Renal cortex interstitium (tissue), 15 donors: ENCODE data around the gene PUS3. TPM values are rescaled to one million over a fixed set of nuclear protein-coding genes. Genes with fewer than 3 reads are reported as not detected.

Experiments
- DNase-seq, 11 donors: peaks; one replicate each; pipeline ENCODE4 v3.0.0-alpha.2; 2013; ENCODE audit warnings: low read depth in 9 of 11, low spot score in 4 of 11; ENCODE audit errors: extremely low read depth in 1 of 11
- long read RNA-seq, 16 experiments: transcript quantifications; one replicate each; lab custom pipeline, GENCODE V29; 2026
- polyA plus RNA-seq, 3 donors: library from polyadenylated mRNA; unstranded; fragments of 120-200 nt; gene quantifications; one replicate each; pipeline ENCODE4 v1.2.1, GENCODE V29; 2013; ENCODE audit not compliant: insufficient read length in 3 of 3

PUS3 gene, protein sequence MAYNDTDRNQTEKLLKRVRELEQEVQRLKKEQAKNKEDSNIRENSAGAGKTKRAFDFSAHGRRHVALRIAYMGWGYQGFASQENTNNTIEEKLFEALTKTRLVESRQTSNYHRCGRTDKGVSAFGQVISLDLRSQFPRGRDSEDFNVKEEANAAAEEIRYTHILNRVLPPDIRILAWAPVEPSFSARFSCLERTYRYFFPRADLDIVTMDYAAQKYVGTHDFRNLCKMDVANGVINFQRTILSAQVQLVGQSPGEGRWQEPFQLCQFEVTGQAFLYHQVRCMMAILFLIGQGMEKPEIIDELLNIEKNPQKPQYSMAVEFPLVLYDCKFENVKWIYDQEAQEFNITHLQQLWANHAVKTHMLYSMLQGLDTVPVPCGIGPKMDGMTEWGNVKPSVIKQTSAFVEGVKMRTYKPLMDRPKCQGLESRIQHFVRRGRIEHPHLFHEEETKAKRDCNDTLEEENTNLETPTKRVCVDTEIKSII
- polyA plus RNA-seq: 10 to 100 TPM; 15.3 to 19.0 (median 17.5) TPM
- long read RNA-seq, donor 1, partial matches to known transcripts: 0 of 3 reads
- long read RNA-seq, donor 1, other reads (novel, unspliced or antisense): 0 of 3 reads
- long read RNA-seq, donor 2, partial matches to known transcripts: 0 of 3 reads
- long read RNA-seq, donor 2, other reads (novel, unspliced or antisense): 0 of 3 reads
- long read RNA-seq, donor 3, partial matches to known transcripts: 7 of 14 reads
- long read RNA-seq, donor 3, other reads (novel, unspliced or antisense): 0 of 14 reads
- long read RNA-seq, donor 4, partial matches to known transcripts: 0 of 4 reads
- long read RNA-seq, donor 4, other reads (novel, unspliced or antisense): 0 of 4 reads
- long read RNA-seq, donor 5: 0 reads
- long read RNA-seq, donor 6, partial matches to known transcripts: 0 of 8 reads
- long read RNA-seq, donor 6, other reads (novel, unspliced or antisense): 0 of 8 reads
- long read RNA-seq, donor 7, transcript PUS3-201 (4 exons, 1,843 nt): major isoform, 5 of 9 reads
- long read RNA-seq, donor 7, partial matches to known transcripts: 0 of 9 reads
- long read RNA-seq, donor 7, other reads (novel, unspliced or antisense): 0 of 9 reads
- long read RNA-seq, donor 8, transcript PUS3-201 (4 exons, 1,843 nt): major isoform, 6 of 13 reads
- long read RNA-seq, donor 8, transcript PUS3-203 (3 exons, 1,792 nt): minor isoform, 5 of 13 reads
- long read RNA-seq, donor 8, partial matches to known transcripts: 0 of 13 reads
- long read RNA-seq, donor 8, other reads (novel, unspliced or antisense): 0 of 13 reads
- long read RNA-seq, donor 9, transcript PUS3-201 (4 exons, 1,843 nt): minor isoform, 5 of 14 reads
- long read RNA-seq, donor 9, transcript PUS3-203 (3 exons, 1,792 nt): major isoform, 8 of 14 reads
- long read RNA-seq, donor 9, partial matches to known transcripts: 0 of 14 reads
- long read RNA-seq, donor 9, other reads (novel, unspliced or antisense): 0 of 14 reads
- long read RNA-seq, donor 10, transcript PUS3-203 (3 exons, 1,792 nt): major isoform, 6 of 8 reads
- long read RNA-seq, donor 10, partial matches to known transcripts: 0 of 8 reads
- long read RNA-seq, donor 10, other reads (novel, unspliced or antisense): 0 of 8 reads
- long read RNA-seq, donor 11, partial matches to known transcripts: 0 of 8 reads
- long read RNA-seq, donor 11, other reads (novel, unspliced or antisense): 0 of 8 reads
- long read RNA-seq, donor 12, partial matches to known transcripts: 0 of 1 reads
- long read RNA-seq, donor 12, other reads (novel, unspliced or antisense): 0 of 1 reads
- long read RNA-seq, donor 13: 0 reads
- long read RNA-seq, donor 14, partial matches to known transcripts: 0 of 13 reads
- long read RNA-seq, donor 14, other reads (novel, unspliced or antisense): 7 of 13 reads
- long read RNA-seq, donor 15, partial matches to known transcripts: 0 of 3 reads
- long read RNA-seq, donor 15, other reads (novel, unspliced or antisense): 0 of 3 reads
- long read RNA-seq, donor 16, transcript PUS3-201 (4 exons, 1,843 nt): minor isoform, 9 of 19 reads
- long read RNA-seq, donor 16, transcript PUS3-203 (3 exons, 1,792 nt): major isoform, 10 of 19 reads
- long read RNA-seq, donor 16, partial matches to known transcripts: 0 of 19 reads
- long read RNA-seq, donor 16, other reads (novel, unspliced or antisense): 0 of 19 reads

DNA sequence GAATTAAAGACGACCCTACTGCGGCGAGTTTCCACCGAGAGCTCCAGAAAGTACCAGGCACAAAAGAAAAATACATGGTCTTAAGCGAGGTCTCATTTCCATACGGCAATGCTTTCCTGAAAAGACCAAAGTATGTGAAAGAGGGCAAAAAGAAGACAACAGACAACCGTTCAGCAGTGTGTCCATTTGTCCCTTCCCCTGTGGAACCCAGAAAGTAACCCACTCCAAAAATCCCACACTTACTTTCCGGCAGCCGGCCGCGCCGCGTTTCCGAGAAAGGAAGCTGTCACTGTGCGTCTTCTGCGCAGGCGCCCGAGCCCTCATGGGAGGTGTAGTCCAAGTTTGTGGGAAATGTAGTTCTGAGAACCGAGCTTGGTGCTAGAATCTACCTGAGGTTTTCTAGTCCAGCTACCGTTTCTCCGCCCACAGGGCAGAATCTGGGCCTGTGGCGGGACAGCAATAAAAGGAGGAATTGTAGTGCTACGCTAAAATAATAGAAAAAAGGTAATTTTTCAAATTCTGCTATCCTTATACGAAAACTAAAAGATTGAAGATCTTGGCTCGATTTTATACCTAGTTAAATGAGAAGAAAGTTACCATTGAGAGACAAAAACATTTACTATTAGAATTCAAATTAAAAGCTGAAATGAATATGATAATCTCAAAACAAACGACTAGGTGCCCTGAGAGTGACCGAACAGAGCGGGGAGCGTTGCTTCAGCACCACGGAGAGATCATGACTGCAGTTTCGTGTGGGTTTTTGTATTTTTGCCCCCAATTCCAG is at the start of gene PUS3:
TSS of gene PUS3 (minus strand) at position 280 of the 784 bp plus-strand sequence. CDS start 6,922 bp downstream, outside the sequence.
- peak in 9 of 11 donors; percentile 74 to 91 (median 84) for DNase-seq

DNA sequence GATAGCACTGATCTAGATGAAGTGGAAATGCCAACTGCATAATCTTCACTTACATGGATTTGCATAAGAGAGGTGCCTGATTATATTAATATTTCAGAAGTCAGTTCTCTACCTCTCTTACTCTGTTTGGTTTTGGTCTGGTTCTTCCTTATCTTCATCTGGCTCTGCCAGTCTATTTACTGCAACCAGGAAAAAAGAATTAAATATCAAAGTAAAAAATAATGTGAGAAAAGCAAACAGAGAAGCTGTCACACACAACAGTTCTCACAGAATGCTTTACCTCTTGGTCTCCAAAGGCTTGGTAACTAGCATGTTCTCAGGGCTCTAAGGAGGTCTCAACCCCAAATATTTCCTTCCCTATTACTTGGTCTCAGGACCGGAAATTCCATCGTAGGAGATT is 49.6 kb upstream of the PUS3 start:
- no peak for DNase-seq

DNA sequence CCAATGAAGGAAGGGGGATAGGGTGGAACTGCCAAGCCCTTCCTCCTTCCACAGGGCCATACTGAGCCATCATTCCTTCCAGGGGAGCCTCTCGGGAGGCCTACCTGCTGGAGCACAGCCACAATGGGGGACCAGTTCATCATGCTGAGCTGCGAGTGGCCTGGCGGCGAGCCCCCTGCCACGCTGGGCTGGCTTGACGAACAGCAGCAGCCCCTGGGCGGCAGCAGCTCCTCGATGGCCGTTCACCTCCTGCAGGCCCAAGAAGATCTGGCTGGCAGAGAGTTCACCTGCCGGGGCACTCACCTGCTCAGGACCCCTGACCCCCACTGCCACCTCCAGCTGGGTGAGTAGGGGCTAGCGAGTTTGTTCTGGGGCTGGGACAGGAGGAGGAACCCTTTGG is 48.7 kb upstream of the PUS3 start:
- no peak for DNase-seq

DNA sequence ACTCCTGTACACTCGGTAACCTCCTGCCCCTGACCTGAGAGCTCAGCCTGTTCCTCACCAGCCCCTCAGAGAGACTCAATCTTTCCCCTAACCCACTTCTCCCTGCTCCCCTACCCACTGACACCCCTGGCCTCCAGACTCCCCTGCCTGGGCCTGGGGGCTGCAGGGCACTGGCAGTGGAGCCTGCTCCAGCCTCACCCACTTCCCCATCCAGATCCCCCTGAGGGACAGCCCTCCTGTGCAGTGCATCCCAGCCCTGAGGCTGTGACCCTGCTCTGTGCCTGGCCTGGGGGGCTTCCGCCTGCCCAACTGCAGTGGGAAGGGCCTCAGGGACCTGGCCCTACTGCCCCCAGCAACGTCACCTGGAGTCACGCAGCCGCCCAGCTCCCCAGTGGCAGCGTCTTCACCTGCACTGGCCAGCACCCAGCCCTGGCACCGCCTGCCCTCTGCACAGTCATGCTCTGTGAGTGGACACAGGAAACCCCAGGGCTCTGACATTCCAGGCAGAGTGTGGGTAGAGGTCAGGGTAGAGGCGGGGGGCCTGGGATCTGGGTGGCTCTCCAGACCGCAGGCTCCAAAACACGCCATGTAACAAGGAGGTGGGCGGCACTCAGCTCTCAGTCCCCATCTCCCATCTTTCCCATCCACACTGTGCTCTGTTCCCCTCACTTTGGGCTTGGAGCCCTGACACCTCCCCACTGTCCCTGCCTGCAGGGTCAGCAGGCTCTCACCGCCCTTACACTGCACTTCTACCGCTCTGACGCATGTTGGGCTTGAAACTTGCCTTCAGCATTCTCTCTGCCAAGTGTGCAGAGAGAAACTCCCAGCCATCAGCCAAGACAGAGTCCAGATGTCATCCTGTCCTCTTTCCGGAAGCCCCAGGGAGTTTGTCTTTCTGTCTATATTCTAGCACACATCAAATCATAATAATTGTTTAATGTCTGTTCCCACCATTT is 48.0 kb upstream of the PUS3 start:
- DNase-seq: peak in 4 of 11 donors; percentile 24 to 51 (median 40)

DNA sequence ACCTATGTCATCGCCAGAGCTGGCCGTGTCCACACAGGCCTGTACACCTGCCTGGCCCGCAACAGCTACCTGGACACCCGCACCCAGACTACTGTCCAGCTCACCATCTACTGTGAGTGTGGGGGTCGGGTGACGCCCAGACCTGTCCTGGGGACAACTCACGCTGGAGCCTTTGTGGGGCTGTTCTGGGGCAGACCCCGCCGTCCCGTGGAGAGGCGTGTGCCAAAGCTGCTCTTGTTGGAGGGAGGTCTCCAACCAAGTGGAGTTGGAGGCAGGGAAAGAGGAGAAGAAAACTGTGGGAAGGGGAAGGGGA is 47.1 kb upstream of the PUS3 start:
- no peak for DNase-seq

DNA sequence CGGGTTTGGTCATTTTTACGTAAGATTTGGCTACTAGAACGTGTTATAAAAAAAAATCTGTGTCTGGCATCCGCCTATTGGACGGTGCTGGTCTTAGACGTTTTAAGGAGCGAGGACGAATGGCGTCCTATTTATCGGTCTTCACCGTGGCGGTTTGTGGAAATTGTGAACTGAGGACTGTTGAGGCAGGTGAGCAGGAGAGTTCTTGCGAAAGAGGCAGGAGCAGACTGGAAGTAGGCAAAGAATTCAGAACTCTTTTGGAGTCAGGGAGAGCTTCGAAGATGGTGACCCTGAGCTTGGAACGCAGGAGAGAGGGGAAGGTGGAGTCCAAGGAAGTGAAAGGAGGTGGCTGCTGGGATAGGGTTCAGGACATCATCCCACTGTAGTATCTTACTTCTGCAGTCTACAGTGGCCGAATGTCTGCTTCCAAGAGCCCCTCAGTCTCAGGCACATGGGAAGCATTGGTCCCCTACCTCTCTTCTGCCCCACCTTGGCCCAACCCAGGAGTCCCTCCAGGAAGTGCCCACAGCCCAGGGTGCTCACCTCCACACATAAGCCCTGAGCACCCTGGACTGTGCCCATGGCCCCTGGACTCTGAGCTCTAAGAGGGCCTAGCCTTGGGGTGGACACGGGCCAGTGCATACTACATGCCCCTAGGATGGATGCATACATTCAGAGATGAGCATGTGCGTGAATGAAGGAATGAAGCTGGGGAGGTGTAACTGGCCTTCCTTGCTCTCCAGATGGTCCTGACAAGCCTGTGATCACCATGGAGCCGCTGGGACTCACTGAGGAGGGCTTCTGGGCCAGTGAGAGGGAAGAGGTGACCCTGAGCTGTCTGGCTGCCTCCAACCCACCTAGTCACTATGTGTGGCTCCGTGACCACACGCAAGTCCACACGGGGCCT is 46.5 kb upstream of the PUS3 start:
- no peak for DNase-seq

DNA sequence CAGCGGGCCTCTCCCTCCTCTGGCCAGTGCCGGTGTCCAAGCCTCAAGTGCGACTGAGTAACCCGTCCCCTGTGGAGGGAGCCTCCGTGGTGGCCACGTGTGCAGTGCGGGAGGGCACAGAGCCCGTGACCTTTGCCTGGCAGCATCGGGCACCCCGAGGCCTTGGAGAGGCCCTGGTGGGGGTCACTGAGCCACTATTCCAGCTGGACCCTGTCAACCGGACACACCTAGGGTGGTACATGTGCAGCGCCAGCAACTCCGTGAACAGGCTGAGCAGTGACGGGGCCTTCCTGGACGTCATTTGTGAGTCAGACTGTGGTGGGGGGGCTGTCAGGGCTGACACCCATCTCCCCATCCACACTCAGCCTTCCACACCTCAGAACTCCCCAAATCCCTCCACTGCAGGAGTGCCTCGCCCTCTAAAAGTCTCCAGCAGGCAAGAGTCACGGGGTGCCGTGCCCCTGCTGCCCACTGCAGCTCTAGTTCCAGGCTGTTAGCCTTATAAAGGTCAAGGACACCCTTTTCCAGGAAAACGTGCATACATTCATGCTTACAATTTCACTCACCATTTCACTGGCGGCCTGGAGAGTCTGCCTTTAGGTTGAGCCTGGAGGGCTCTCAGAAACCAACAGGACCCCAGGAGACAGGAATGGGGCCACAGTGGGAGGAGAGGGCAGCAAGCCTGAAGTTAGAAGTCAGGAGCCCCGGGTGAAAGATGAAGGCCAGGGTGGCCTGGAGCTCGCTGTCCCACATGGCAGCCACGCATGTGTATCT is 45.5 kb upstream of the PUS3 start:
- DNase-seq: no peak

DNA sequence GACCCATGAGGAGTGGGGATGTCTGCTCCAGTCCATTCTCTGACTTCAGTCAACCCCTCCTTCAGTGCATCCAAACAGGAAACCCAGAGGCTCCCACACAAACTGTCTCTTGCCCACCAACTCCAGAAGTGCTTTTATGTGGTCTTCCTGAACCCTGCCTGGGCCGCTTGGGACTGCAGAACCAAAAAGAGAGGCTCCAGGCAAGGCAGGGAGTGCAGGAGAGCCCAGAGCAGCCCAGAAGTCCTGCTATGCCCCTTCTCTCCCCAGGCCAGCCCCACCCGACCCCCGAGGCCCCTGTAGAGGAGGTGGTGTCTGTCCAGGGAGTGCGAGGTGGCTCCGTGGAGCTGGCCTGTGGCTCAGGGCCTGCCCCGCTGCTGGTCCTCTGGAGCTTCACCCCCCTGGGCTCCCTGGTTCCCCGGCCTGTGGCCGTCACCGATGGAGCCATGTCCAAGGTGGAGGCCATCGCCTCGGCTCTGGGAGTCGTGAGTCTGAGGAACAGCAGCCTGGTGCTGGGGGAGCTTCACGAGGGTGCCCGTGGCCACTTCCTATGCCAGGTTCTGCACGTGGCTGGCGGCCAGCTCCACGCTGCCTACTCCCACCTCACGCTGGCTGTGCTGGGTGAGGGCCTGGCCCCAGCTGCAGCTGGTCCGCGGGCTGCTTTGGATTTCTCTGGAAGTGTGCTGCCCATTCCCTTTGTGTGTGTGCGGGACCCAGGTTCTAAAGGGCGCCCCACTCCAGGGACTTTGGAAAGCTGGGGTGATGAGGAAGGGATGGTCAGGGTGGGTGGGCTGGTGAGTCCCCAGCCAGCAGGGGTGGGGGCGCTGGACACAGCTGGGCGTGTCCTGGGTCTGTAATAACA is 44.6 kb upstream of the PUS3 start:
- no peak for DNase-seq

DNA sequence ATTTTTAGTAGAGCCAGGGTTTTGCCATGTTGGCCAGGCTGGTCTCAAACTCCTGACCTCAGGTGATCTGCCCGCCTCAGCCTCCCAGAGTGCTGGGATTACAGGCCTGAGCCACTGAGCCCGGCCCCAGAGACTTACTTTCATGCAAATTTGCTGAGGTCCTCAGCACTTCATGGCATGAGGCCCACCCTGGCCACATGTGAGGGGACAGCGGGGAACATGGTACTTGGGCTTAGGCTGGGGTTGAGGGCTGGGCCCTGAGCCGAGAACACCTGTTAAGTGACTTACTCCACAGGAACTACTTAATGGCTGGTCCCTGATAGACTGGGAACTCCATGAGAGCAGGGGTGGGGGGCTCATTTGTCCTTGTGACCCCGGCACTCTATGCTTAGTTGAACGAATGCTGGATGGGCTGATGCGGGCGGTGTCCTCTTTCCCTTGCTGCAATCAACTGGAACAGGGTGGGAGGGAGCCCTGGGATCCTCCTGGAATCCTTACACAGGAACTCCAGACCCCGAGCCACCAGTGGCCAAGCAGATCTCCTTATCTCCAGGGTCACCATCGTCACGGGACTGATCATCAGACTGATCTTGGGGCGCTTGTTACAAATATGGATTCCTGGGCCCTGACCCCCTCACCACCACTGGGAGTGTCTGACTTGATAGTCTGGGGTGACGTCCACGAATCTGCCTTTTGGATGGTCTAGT is 43.9 kb upstream of the PUS3 start:
- no peak for DNase-seq

DNA sequence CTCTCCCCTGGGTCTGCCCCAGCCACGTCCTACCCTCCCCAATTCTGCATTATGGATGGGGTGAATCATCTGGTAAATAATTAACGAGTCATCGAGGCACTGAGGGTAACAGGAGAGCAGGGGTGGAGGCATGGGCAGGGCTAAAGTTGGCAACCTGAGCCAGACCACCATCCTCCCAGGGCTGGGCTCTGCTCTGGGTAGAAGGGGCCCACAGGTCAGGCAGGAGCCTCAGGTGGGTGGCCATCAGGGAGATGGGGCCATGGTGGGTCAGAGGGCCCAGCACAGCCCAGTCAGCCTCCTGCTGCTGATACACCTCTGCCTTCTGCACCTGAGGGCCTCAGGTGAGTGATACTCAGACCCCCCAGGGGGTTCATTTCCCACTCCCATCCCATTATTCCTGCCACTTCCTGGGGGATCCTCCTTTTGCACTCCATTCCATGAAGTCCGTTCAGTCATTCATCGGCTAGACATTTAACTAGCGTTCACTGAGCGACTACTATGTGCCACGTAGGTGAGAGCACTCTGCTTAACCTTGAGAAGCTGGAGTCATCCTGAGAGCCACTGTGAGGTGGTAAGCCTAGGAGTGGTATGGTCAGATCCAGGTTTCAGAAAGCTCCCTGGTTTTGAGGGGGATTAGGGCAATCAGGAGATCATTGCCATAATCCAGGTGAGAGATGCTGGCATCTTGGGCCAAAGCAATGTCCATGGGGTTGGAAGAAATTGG is 43.0 kb upstream of the PUS3 start, which contains the start of gene VSIG10L2:
TSS of gene VSIG10L2 (plus strand) at position 248 of the 724 bp plus-strand sequence. CDS start at position 260, 12 bp downstream.
- no peak for DNase-seq

DNA sequence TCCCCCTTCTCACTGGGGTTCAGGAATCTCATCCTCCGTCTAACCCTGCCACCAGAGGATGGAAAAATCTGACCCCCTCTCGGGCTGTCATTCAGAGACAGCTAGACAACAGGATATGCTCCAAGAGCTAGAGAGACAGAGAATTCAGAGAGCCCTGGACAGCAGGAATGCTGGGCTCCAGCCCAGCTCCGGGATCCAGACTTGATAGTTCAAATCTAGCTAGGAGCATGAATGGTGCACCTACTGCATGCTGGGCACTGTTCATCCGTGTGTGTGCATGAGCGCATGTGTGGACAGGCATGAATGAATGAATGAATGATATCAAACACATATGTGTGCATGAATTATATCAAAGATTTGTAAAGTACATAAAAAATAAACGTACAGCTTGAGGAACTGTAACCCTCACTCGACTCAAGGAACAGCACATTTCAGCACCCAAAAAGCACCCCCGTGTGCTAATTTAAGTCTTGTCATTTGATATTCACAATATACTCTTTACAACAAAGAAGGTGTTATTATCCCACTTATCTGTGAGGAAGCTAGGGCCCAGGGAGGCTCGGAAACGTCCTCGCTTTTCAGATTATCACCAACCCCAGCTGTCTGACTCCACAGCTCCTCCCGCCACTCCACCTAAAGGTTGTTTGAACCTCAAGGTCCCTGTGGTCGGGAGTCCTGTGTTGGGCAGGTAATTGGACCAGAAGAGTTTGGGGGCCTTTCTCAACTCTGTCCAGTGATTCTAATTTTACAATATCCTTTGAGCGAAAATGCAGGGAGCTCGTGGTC is 42.2 kb upstream of the PUS3 start:
- DNase-seq: no peak
